Ishikawa (cell line): Measurements from ENCODE around the gene TIMP3.

Source experiments
- CEBPB ChIP-seq: IDR thresholded peaks from 2 replicates; pipeline ENCODE4 v1.6.1; 2012
- CREB1 ChIP-seq: IDR thresholded peaks from 2 replicates; pipeline ENCODE4 v1.6.1; 2012; ENCODE audit warnings: low read depth
- EGR1 ChIP-seq: IDR thresholded peaks from 2 replicates; pipeline ENCODE4 v1.6.1; 2012
- EP300 ChIP-seq: IDR thresholded peaks from 2 replicates; pipeline ENCODE4 v1.6.1; 2012; ENCODE audit warnings: borderline replicate concordance
- FOXM1 ChIP-seq: IDR thresholded peaks from 2 replicates; pipeline ENCODE4 v1.6.1; 2012; ENCODE audit warnings: low read depth, borderline replicate concordance
- NFIC ChIP-seq: IDR thresholded peaks from 2 replicates; pipeline ENCODE4 v1.6.1; 2012
- RAD21 ChIP-seq: IDR thresholded peaks from 2 replicates; pipeline ENCODE4 v1.6.1; 2012; ENCODE audit warnings: low read depth
- REST ChIP-seq: IDR thresholded peaks from 2 replicates; pipeline ENCODE4 v1.6.1; 2012; ENCODE audit warnings: low read depth, mild to moderate bottlenecking
- TAF1 ChIP-seq: IDR thresholded peaks from 2 replicates; pipeline ENCODE4 v1.6.1; 2012; ENCODE audit warnings: low read depth, mild to moderate bottlenecking
- TCF12 ChIP-seq: IDR thresholded peaks from 2 replicates; pipeline ENCODE4 v1.6.1; 2012; ENCODE audit warnings: low read depth
- TEAD4 ChIP-seq: IDR thresholded peaks from 2 replicates; pipeline ENCODE4 v1.6.1; 2012
- USF1 ChIP-seq: IDR thresholded peaks from 2 replicates; pipeline ENCODE4 v1.6.1; 2012
- YY1 ChIP-seq: IDR thresholded peaks from 2 replicates; pipeline ENCODE4 v1.6.1; 2012; ENCODE audit warnings: low read depth
- ZBTB7A ChIP-seq: IDR thresholded peaks from 2 replicates; pipeline ENCODE4 v1.6.1; 2012; ENCODE audit warnings: low read depth
- TF ChIP-seq, protein P1 (sequence below): IDR thresholded peaks from 2 replicates; pipeline ENCODE4 v1.6.1; 2012

The TIMP3 gene

DNA sequence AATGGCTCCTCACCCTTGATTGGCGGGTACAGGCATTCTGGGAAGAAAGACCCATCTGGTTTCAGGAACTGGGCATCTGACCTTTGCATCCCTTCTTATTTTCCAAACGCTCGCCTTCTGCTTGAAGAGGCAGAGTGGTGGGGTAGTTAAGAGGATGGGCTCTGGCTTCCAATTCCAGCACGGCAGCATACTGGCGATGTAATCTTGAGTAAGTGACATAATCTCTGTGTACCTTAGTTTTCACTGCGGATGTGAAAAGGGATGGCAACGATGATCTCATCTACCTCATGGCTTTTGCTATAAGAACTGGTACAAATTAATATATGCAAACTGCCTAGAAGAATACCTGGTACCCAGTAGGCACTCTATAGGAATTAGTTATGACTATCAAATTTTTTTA is 10.0 kb upstream of the TIMP3 start:
- TF ChIP-seq TAF1 = no peak
- no peak for TF ChIP-seq FOXM1
- no peak for TF ChIP-seq TEAD4
- TF ChIP-seq USF1 = no peak
- no peak for TF ChIP-seq CREB1
- TF ChIP-seq REST = no peak
- no peak for TF ChIP-seq RAD21
- TF ChIP-seq EGR1 = no peak
- TF ChIP-seq CEBPB = no peak
- TF ChIP-seq EP300 = no peak
- no peak for TF ChIP-seq TCF12

GRCh38 chr22:32793589-32793988 is 7.9 kb upstream of the TIMP3 start:
- TF ChIP-seq FOXM1 (no peak), NFIC (no peak), CEBPB (no peak), TEAD4 (no peak), CREB1 (no peak), EP300 (no peak), RAD21 (no peak), TCF12 (no peak), YY1 (no peak), EGR1 (no peak), TAF1 (no peak), USF1 (no peak), REST (no peak), ZBTB7A (no peak)
- TF ChIP-seq, protein P1, sequence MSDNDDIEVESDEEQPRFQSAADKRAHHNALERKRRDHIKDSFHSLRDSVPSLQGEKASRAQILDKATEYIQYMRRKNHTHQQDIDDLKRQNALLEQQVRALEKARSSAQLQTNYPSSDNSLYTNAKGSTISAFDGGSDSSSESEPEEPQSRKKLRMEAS = no peak

DNA sequence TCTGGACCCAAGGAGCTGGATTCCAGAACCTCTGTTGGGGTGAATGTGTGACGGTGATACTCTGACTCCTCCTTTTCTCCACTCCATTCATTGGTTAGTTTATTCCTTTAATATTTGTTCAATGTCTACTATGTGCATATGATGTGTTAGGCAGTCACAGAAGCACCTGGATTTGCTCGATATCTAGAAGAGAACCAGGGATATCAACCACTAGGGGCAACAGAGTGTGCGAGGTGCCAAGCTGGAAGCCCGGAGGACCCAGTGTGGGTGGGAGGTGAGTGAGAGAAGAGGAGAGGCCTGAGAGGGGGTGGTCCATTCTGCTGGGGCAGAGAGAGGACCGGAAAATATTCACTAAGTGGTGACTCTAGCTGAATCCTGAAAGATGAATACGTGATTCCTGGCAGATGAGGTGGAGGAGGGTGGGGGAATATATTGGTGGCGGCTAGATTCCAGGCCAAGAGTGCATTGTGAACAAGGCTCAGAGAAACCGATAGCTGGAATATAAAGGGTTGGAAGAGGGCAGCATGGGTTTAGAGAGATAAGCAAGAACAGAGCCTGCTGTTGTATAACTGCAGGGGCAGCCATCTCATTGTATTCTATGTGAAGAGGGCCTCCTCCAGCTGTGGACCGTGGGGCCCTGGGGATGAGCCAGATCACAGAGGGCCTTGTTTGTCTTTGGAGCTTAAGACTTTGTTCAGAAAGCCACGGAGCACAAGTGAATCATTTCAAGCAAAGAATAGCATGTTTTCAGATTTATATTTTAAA is 6.9 kb upstream of the TIMP3 start:
- no peak for TF ChIP-seq NFIC
- TF ChIP-seq REST = no peak
- TF ChIP-seq TCF12 = no peak
- TF ChIP-seq CEBPB = no peak
- TF ChIP-seq TEAD4 = no peak
- TF ChIP-seq CREB1 = no peak
- TF ChIP-seq USF1 = no peak
- no peak for TF ChIP-seq EP300

- TF ChIP-seq FOXM1 (no peak), RAD21 (no peak), REST (no peak), USF1 (no peak), ZBTB7A (no peak), NFIC (no peak), TAF1 (no peak), CEBPB (no peak), EGR1 (no peak), CREB1 (no peak), TCF12 (no peak), TEAD4 (no peak), YY1 (no peak), EP300 (no peak)
- TF ChIP-seq, protein P1 = no peak
Observed at GRCh38 chr22:32795214-32795596, 6.3 kb upstream of the TIMP3 start.
